ENCODE results near the gene PDLIM4.

The PDLIM4 gene

GRCh38 chr5:132313961-132314432 lies 56.5 kb downstream of the PDLIM4 start:
- DNase-seq: no peak

- no peak for DNase-seq
Measured at GRCh38 chr5:132315529-132316067, 58.1 kb downstream of the PDLIM4 start.

GRCh38 chr5:132319975-132320374 lies 62.5 kb downstream of the PDLIM4 start:
- no peak for DNase-seq

GRCh38 chr5:132321109-132321721 lies 63.7 kb downstream of the PDLIM4 start:
- no peak for DNase-seq

DNA sequence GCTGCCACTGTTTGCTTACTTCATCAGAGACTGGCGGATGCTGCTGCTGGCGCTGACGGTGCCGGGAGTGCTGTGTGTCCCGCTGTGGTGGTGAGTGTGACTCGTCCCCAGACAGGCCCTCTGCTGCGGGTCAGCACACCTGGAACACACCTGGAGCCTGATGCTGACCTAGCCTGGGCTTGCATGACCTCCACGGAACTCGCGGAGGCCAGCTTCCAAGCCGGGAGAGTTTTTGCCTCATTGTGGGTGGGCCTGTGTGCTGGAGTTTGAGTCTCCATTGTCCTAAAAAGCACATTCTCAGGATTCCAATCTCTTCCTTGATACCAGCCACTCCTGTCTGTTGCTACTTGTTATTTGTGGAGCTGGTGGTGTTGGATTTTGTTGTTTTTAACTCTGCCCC lies 64.8 kb downstream of the PDLIM4 start:
- DNase-seq: no peak

All from NCI-H345 (cell line).